OCI-LY7 (cell line): Measurements from ENCODE around the gene LYZ. TPM values are rescaled to one million over a fixed set of nuclear protein-coding genes. Genes with fewer than 3 reads are reported as not detected.

Source experiments
- BruUV-seq: library from RNA; stranded (reverse); fragments of 400-500 nt; replicated peaks from 2 replicates; lab custom pipeline; 2021; lab: Mats Ljungman, UMichigan
- CTCF ChIA-PET: fragments of 300-600 bp; sonication (Branson Sonifier 250); formaldehyde crosslinking; loops from one replicate; lab custom pipeline; 2022; ENCODE audit warnings: antibody characterized with exemption; ENCODE audit not compliant: unreplicated experiment; lab: Charles Lee
- POLR2A ChIA-PET: fragments of 300-600 bp; sonication (Branson Sonifier 250); formaldehyde crosslinking; loops from one replicate; lab custom pipeline; 2022; ENCODE audit warnings: antibody characterized with exemption; lab: Charles Lee
- DNase-seq: peaks from one replicate; pipeline ENCODE4 v3.0.0-alpha.2; 2015; ENCODE audit warnings: low spot score
- H2AFZ ChIP-seq: fragments of 200-600 bp; sonication (generic), shearing (Covaris generic); 2 replicates; pipeline ENCODE4 v1.6.1; 2014; ENCODE audit warnings: mild to moderate bottlenecking, antibody characterized with exemption, low read length, moderate library complexity
- H3K27ac ChIP-seq: fragments of 200-600 bp; sonication (generic); 2 replicates; pipeline ENCODE4 v1.5.1; 2014; ENCODE audit warnings: mixed run types, low read depth, mild to moderate bottlenecking, moderate library complexity, low read length, inconsistent platforms; ENCODE audit not compliant: poor library complexity, severe bottlenecking
- H3K36me3 ChIP-seq: fragments of 200-600 bp; sonication (generic); 2 replicates; pipeline ENCODE4 v1.6.1; 2014; ENCODE audit warnings: mild to moderate bottlenecking, antibody characterized with exemption, low read length, moderate library complexity, mixed read lengths; ENCODE audit not compliant: insufficient read depth
- H3K4me1 ChIP-seq: fragments of 200-600 bp; sonication (generic); 2 replicates; pipeline ENCODE4 v1.5.1; 2014; ENCODE audit warnings: mild to moderate bottlenecking, low read length; ENCODE audit not compliant: insufficient read depth, poor library complexity, severe bottlenecking
- H3K4me2 ChIP-seq: fragments of 200-600 bp; sonication (generic); 2 replicates; pipeline ENCODE4 v1.6.1; 2014; ENCODE audit warnings: mild to moderate bottlenecking, low read length
- H3K4me3 ChIP-seq: fragments of 200-600 bp; sonication (generic); 2 replicates; pipeline ENCODE4 v1.5.1; 2014; ENCODE audit warnings: mild to moderate bottlenecking, low read depth, low read length; ENCODE audit not compliant: poor library complexity, severe bottlenecking
- H3K79me2 ChIP-seq: fragments of 200-600 bp; sonication (generic); 2 replicates; pipeline ENCODE4 v1.6.1; 2016; ENCODE audit warnings: low read depth, mild to moderate bottlenecking, low read length, moderate library complexity, mixed read lengths; ENCODE audit not compliant: insufficient read depth
- H3K9me2 ChIP-seq: fragments of 200-600 bp; sonication (generic); 2 replicates; pipeline ENCODE4 v1.6.1; 2016; ENCODE audit warnings: mild to moderate bottlenecking, low read length, mixed read lengths; ENCODE audit not compliant: insufficient read depth
- H3K9me3 ChIP-seq: fragments of 200-600 bp; sonication (generic); 2 replicates; pipeline ENCODE4 v1.6.1; 2014; ENCODE audit warnings: mild to moderate bottlenecking, mixed run types, low read length, mixed read lengths
- H4K20me1 ChIP-seq: fragments of 200-600 bp; sonication (generic); 2 replicates; pipeline ENCODE4 v1.6.1; 2014; ENCODE audit warnings: mild to moderate bottlenecking, antibody characterized with exemption, low read length, moderate library complexity, mixed read lengths; ENCODE audit not compliant: insufficient read depth
- EZH2phosphoT487 ChIP-seq: fragments of 200-600 bp; sonication (generic); IDR thresholded peaks from 2 replicates; pipeline ENCODE4 v1.6.1; 2018; ENCODE audit warnings: low read depth, borderline replicate concordance, mild to moderate bottlenecking, mixed run types, antibody characterized with exemption, low read length, moderate library complexity, mixed read lengths
- intact Hi-C: fragments of 100-400 bp; cut with micrococcal nuclease; formaldehyde crosslinking; loops from one replicate; pipeline ENCODE4 v1.10.0; 2022; ENCODE audit not compliant: unreplicated experiment
- total RNA-seq, 2 experiments: library from RNA; depleted of rRNA in 1 of 2; stranded (reverse); fragments of >200 nt in 1 of 2; shearing (Covaris generic) in 1 of 2; gene quantifications; 2 replicates each; pipeline ENCODE4 v1.2.3, GENCODE V29; 2014 to 2022
- TF ChIP-seq, protein P1 (sequence below): fragments of 200-600 bp; sonication (generic); conservative IDR thresholded peaks from 2 replicates; pipeline ENCODE4 v1.5.1; 2014; ENCODE audit warnings: mild to moderate bottlenecking, antibody characterized with exemption, low read length, moderate library complexity, mixed read lengths

Gene LYZ
- total RNA-seq, 2 experiments from 2014 or later: 0.29 TPM; not detected in 1

DNA sequence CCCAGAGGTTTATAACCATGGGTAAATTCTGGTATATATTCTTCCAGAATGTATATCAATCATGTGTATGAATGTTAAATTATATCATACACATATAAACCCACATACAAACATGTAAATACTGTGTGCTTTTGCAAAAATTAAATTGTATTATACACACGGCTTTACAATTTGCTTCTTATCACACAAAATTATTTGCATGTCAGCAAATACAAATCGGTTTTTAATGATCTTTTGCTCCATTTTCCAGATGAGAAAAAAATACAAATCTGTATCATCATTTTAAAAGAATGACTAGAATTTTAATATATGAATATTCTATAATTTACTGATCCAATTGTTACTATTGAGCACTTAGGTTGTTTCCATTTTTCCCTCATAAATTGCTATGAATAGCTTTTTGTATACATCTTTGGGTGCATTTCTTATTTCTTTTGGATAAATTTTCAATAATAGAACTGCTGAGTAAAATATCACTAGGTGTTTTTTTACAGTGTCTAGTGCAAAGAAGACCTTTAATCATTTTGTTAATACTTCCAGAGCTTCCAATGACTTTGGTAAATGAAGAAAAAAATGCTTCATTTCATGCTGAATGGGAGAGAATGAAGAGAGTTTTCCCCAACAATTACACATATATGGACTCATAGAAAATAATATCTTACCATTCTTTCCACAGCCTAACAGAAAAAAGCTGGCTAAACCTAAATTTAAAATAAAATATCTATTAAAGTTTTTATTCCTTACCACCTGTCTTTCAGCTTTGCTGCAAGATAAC lies 3.5 kb downstream of the LYZ start:
- no peaks in the 10 kb centered on the region for H3K36me3 ChIP-seq
- intact Hi-C loops: no loop called here

DNA sequence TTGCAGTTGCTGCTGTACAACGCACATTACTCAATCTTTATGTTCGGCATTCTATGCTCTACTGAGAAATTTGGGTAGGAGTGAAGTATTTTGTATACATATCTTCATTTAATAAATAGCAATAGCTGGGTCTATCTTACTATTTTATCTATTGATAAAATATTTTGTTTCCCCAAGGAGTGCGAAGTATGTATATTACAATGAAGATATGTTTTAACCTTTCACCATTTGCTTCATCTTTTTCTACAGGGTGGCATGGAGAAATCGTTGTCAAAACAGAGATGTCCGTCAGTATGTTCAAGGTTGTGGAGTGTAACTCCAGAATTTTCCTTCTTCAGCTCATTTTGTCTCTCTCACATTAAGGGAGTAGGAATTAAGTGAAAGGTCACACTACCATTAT lies 4.7 kb downstream of the LYZ start:
- H3K4me1 ChIP-seq: peaks cover 4% of the 10 kb centered on the region
- DNase-seq: no peak
- no peaks in the 10 kb centered on the region for H3K36me3 ChIP-seq
- H3K79me2 ChIP-seq: no peaks in the 10 kb centered on the region
- H3K4me3 ChIP-seq: no peak overlapping the region
- intact Hi-C loops: no loop called here
- H2AFZ ChIP-seq: no peak overlapping the region
- H3K4me2 ChIP-seq: no peak overlapping the region
- no peaks in the 10 kb centered on the region for H3K9me3 ChIP-seq
- H3K27ac ChIP-seq: no peak overlapping the region
- no peaks in the 10 kb centered on the region for H4K20me1 ChIP-seq
- TF ChIP-seq EZH2phosphoT487: no peak
- TF ChIP-seq, protein P1, sequence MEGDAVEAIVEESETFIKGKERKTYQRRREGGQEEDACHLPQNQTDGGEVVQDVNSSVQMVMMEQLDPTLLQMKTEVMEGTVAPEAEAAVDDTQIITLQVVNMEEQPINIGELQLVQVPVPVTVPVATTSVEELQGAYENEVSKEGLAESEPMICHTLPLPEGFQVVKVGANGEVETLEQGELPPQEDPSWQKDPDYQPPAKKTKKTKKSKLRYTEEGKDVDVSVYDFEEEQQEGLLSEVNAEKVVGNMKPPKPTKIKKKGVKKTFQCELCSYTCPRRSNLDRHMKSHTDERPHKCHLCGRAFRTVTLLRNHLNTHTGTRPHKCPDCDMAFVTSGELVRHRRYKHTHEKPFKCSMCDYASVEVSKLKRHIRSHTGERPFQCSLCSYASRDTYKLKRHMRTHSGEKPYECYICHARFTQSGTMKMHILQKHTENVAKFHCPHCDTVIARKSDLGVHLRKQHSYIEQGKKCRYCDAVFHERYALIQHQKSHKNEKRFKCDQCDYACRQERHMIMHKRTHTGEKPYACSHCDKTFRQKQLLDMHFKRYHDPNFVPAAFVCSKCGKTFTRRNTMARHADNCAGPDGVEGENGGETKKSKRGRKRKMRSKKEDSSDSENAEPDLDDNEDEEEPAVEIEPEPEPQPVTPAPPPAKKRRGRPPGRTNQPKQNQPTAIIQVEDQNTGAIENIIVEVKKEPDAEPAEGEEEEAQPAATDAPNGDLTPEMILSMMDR: no peak
- ChIA-PET POLR2A (interaction anchor here (0.6 to 1.2 kb wide), 2 partner anchors 11 to 301 kb away, joined by 3 to 5 read pairs; no protein-coding TSS in a partner anchor), CTCF (no interaction called here)
- no TSS peak for BruUV-seq
- no peaks in the 10 kb centered on the region for H3K9me2 ChIP-seq

More for the DNA sequence above, 3.5 kb downstream of the LYZ start:
- no peak overlapping the region for H3K27ac ChIP-seq
- no peak overlapping the region for H2AFZ ChIP-seq
- H3K9me3 ChIP-seq: no peaks in the 10 kb centered on the region
- no peaks in the 10 kb centered on the region for H3K79me2 ChIP-seq
- H3K4me1 ChIP-seq: no peaks in the 10 kb centered on the region
- H4K20me1 ChIP-seq: no peaks in the 10 kb centered on the region
- DNase-seq: no peak
- H3K4me2 ChIP-seq: no peak overlapping the region
- ChIA-PET POLR2A (interaction anchor here (0.7 to 1.3 kb wide), 3 partner anchors 10 to 218 kb away, joined by 3 to 6 read pairs (median 5); no protein-coding TSS in a partner anchor), CTCF (interaction anchor here (0.9 kb wide), 1 partner anchor 10 kb away, joined by 3 read pairs; no protein-coding TSS in a partner anchor)
- no peaks in the 10 kb centered on the region for H3K9me2 ChIP-seq
- no peak overlapping the region for H3K4me3 ChIP-seq
- TF ChIP-seq, protein P1: no peak
- TF ChIP-seq EZH2phosphoT487: no peak
- no TSS peak for BruUV-seq

DNA sequence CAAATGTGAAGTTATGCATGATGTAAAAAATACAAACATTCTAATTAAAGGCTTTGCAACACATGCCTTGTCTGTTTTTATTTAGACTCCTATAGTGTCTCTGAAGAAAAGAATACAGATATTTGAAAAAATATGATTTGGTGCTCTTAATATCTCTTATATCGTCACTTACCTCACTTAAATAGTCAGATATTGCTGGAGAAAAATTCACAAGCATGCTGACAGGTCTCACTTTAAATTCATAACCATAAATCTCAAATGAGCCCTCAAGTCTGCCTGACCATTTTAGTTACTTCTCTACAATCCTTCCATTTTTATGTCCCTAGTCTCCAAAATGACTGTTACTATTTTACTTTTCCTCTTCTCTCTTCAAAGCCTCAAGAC lies 6.0 kb downstream of the LYZ start:
- Histone ChIP-seq H3K4me3 (no peak overlapping the region), H3K36me3 (no peaks in the 10 kb centered on the region), H3K27ac (no peak overlapping the region), H3K79me2 (no peaks in the 10 kb centered on the region), H4K20me1 (no peaks in the 10 kb centered on the region), H3K9me2 (no peaks in the 10 kb centered on the region), H2AFZ (no peak overlapping the region), H3K4me2 (no peak overlapping the region), H3K4me1 (peaks cover 10% of the 10 kb centered on the region), H3K9me3 (no peaks in the 10 kb centered on the region)
- BruUV-seq: no TSS peak
- DNase-seq: no peak
- ChIA-PET POLR2A (interaction anchor here (1.0 kb wide), 1 partner anchor 11 kb away, joined by 4 read pairs; no protein-coding TSS in a partner anchor), CTCF (no interaction called here)
- intact Hi-C loops: no loop called here
- TF ChIP-seq EZH2phosphoT487: no peak
- TF ChIP-seq, protein P1: no peak
